ENCODE measurements around the gene MBD5.
A peak's percentile ranks its signal among the peaks of the same experiment; 100 is the strongest.

Gene MBD5

DNA sequence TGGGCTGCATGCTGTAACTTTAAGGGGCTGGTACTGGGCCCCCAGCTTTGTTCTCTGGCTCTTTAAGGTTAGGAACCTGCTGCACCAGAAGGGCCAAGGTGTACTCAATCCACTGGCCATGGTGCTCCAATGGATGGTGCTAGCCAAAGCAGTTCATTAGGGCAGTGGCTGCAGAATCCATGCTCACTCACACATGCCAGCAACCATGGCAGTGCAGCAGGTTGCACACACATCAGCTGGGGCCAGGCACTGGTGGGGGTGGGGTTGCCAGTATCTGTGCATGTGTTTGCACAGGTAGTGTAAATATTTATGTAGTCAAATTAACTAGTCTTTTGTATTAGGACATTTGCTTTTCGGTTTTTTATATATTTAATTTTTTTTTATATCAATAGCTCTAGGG is 395.4 kb downstream of the MBD5 start:
- peaks cover 63% of the 10 kb centered on the region for H3K9me3 Mint-ChIP-seq
- peaks cover 53% of the 10 kb centered on the region for H3K36me3 Mint-ChIP-seq (ENCODE audit: low read depth)
- no peak overlapping the region for H3K27ac Mint-ChIP-seq
- DNase-seq, result no peak
- H3K4me1 Mint-ChIP-seq, result no peaks in the 10 kb centered on the region
- no peaks in the 10 kb centered on the region for H3K27me3 Mint-ChIP-seq (ENCODE audit: low read depth, poor library complexity)
- H3K4me3 Mint-ChIP-seq, result no peak overlapping the region
- TF ChIP-seq, protein P1, sequence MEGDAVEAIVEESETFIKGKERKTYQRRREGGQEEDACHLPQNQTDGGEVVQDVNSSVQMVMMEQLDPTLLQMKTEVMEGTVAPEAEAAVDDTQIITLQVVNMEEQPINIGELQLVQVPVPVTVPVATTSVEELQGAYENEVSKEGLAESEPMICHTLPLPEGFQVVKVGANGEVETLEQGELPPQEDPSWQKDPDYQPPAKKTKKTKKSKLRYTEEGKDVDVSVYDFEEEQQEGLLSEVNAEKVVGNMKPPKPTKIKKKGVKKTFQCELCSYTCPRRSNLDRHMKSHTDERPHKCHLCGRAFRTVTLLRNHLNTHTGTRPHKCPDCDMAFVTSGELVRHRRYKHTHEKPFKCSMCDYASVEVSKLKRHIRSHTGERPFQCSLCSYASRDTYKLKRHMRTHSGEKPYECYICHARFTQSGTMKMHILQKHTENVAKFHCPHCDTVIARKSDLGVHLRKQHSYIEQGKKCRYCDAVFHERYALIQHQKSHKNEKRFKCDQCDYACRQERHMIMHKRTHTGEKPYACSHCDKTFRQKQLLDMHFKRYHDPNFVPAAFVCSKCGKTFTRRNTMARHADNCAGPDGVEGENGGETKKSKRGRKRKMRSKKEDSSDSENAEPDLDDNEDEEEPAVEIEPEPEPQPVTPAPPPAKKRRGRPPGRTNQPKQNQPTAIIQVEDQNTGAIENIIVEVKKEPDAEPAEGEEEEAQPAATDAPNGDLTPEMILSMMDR (IDR thresholded peaks at IDR 0.05), result no peak

DNA sequence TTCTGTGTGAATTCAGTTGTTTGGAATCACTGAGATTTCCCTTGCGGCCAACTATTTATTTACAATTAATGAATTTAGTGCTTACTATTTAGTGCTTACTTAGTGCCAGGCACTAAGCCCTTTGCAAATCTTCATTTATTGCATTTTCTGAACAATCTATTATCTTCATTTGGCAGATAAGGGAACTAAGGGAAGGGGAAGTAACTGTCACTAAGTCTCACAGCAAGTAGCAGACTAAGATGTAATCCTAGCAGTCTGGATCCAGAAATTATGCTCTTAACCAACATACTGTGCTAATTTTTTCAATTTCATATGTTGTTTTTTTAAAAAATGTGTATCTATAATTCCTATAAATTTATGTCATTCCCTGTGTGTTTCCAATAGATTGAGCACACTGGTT is 409.2 kb downstream of the MBD5 start:
- no peak for DNase-seq
- no peak overlapping the region for H3K27ac Mint-ChIP-seq
- TF ChIP-seq, protein P1 (IDR thresholded peaks at IDR 0.05), result no peak
- H3K36me3 Mint-ChIP-seq (ENCODE audit: low read depth), result peaks cover 10% of the 10 kb centered on the region
- no peaks in the 10 kb centered on the region for H3K4me1 Mint-ChIP-seq
- H3K9me3 Mint-ChIP-seq, result peaks cover 49% of the 10 kb centered on the region
- H3K4me3 Mint-ChIP-seq, result no peak overlapping the region
- no peaks in the 10 kb centered on the region for H3K27me3 Mint-ChIP-seq (ENCODE audit: low read depth, poor library complexity)

DNA sequence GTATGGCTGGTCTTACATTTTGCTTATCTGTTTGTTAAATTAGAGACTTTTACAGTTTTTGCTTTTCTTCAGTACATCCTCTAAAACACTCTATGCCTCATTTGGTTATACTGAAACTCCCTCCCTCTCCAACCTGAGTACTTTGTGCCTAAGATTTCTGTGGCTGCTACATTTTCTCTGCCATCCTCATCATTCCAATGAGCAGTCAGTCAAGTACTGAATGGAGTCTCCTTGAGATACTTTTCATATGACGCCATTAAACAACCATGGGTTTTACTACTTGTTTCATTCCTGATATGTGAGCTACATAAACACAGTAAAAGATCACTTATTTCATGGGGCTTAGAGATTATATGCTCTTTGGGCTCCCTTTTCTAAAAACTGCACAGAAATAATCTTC is 427.0 kb downstream of the MBD5 start:
- Mint-ChIP-seq H3K9me3 (no peaks in the 10 kb centered on the region), H3K27ac (no peak overlapping the region), H3K36me3 (ENCODE audit: low read depth) (no peaks in the 10 kb centered on the region), H3K27me3 (ENCODE audit: low read depth, poor library complexity) (no peaks in the 10 kb centered on the region), H3K4me1 (peaks cover 5% of the 10 kb centered on the region), H3K4me3 (no peak overlapping the region)
- TF ChIP-seq, protein P1 (IDR thresholded peaks at IDR 0.05), result no peak
- no peak for DNase-seq

DNA sequence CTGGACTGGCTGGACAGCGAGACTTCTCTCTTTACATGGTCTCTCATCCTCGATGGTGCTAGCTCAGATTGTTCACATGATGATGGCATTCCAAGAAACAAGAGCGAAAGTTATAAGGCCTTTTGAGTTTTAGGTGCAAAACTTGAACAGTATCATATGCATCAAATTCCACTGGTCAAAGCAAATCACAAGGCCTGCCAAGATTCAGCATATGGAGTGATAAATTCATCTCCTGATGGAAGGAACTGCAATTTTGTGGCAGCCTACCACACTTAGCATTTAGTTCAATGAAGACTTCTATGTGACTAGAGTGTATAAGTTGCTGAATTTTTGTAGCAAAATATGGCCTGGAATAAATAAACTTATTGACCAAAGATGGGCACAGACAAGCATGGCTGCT is 429.6 kb downstream of the MBD5 start:
- Mint-ChIP-seq H3K4me1 (peaks cover 13% of the 10 kb centered on the region), H3K36me3 (ENCODE audit: low read depth) (no peaks in the 10 kb centered on the region), H3K9me3 (no peaks in the 10 kb centered on the region)

DNA sequence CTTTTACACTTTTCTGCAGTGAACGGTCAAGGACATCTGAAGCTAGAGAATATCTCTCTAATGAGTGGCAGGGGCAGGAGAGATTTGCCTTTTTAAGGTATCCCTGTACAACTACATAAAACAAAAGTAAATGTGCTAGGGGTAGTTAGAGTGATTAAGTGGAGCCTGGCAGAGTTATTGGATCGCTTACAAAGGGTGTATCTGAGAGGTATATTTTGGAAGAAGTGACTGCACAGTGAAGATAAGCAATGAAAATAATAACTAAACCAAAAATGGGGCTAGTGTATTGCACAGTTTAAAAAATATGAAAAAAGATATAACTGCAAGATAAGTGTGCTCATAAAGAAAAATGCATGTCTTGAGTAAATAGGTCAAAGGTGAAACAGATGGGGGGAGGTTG is 430.2 kb downstream of the MBD5 start:
- Mint-ChIP-seq H3K27me3 (ENCODE audit: low read depth, poor library complexity) (no peaks in the 10 kb centered on the region), H3K4me3 (no peak overlapping the region), H3K9me3 (no peaks in the 10 kb centered on the region), H3K36me3 (ENCODE audit: low read depth) (no peaks in the 10 kb centered on the region), H3K27ac (peak overlapping the region; percentile 12), H3K4me1 (peaks cover 16% of the 10 kb centered on the region)
- DNase-seq, result no peak
- TF ChIP-seq, protein P1 (IDR thresholded peaks at IDR 0.05), result no peak

More for the DNA sequence above, 429.6 kb downstream of the MBD5 start:
- no peak for DNase-seq
- Mint-ChIP-seq H3K27me3 (ENCODE audit: low read depth, poor library complexity) (no peaks in the 10 kb centered on the region), H3K27ac (peak overlapping the region; percentile 83), H3K4me3 (no peak overlapping the region)
- TF ChIP-seq, protein P1 (IDR thresholded peaks at IDR 0.05), result no peak

GRCh38 chr2:148455791-148456190 is 434.9 kb downstream of the MBD5 start:
- no peak overlapping the region for H3K4me3 Mint-ChIP-seq
- no peaks in the 10 kb centered on the region for H3K27me3 Mint-ChIP-seq (ENCODE audit: low read depth, poor library complexity)
- TF ChIP-seq, protein P1 (IDR thresholded peaks at IDR 0.05), result no peak
- H3K9me3 Mint-ChIP-seq, result no peaks in the 10 kb centered on the region
- peaks cover 16% of the 10 kb centered on the region for H3K4me1 Mint-ChIP-seq
- no peak for DNase-seq
- H3K27ac Mint-ChIP-seq, result no peak overlapping the region
- H3K36me3 Mint-ChIP-seq (ENCODE audit: low read depth), result peaks cover 5% of the 10 kb centered on the region
